SK-N-SH treated with all-trans-retinoic acid at 6 μM for 48 hours (cell line): Measurements from ENCODE around the gene ZC3H11A.

Experiments used
- ATAC-seq: fragments of 200-7000 bp; cut with Tn5 transposase; 3 replicates; pipeline ENCODE4 v1.9.1; 2020; ENCODE audit warnings: mild to moderate bottlenecking, moderate library complexity
- ARNTL ChIP-seq: fragments of 450-650 bp; formaldehyde crosslinking; IDR thresholded peaks from 2 replicates; pipeline ENCODE4 v1.5.0; 2020; ENCODE audit warnings: low read depth, mild to moderate bottlenecking, moderate library complexity, borderline replicate concordance
- BACH2 ChIP-seq: fragments of 250-450 bp; sonication (Bioruptor Pico); IDR thresholded peaks from 2 replicates; pipeline ENCODE4 v1.9.0; 2021; ENCODE audit warnings: mild to moderate bottlenecking, borderline replicate concordance
- CSDC2 ChIP-seq: fragments of 250-450 bp; sonication (Bioruptor Pico); IDR thresholded peaks from 2 replicates; pipeline ENCODE4 v1.5.0; 2020; ENCODE audit warnings: mild to moderate bottlenecking, moderate library complexity
- ESRRG ChIP-seq: fragments of 250-450 bp; sonication (Bioruptor Pico); IDR thresholded peaks from 2 replicates; pipeline ENCODE4 v1.6.1; 2021; ENCODE audit warnings: mild to moderate bottlenecking
- GLIS3 ChIP-seq: fragments of 250-450 bp; sonication (Bioruptor Pico); IDR thresholded peaks from 2 replicates; pipeline ENCODE4 v1.5.0; 2020; ENCODE audit warnings: mild to moderate bottlenecking, moderate library complexity
- ISL1 ChIP-seq: fragments of 250-450 bp; sonication (Bioruptor Pico); IDR thresholded peaks from 2 replicates; pipeline ENCODE4 v2.1.2; 2022; ENCODE audit warnings: mild to moderate bottlenecking, moderate library complexity
- OSR1 ChIP-seq: fragments of 250-450 bp; sonication (Bioruptor Pico); IDR thresholded peaks from 2 replicates; pipeline ENCODE4 v1.8.0; 2022; ENCODE audit warnings: moderate library complexity, mild to moderate bottlenecking, inconsistent platforms
- PPARA ChIP-seq: fragments of 250-450 bp; sonication (Bioruptor Pico); IDR thresholded peaks from 2 replicates; pipeline ENCODE4 v1.5.0; 2020; ENCODE audit warnings: mild to moderate bottlenecking, borderline replicate concordance
- SNAI2 ChIP-seq: fragments of 250-450 bp; sonication (Bioruptor Pico); IDR thresholded peaks from 2 replicates; pipeline ENCODE4 v1.5.0; 2020; ENCODE audit warnings: mild to moderate bottlenecking, moderate library complexity
- TCF4 ChIP-seq: fragments of 250-450 bp; sonication (Bioruptor Pico); IDR thresholded peaks from 2 replicates; pipeline ENCODE4 v1.8.0; 2021; ENCODE audit warnings: mild to moderate bottlenecking, moderate library complexity, borderline replicate concordance
- ZFP3 ChIP-seq: fragments of 250-450 bp; sonication (Bioruptor Pico); IDR thresholded peaks from 2 replicates; pipeline ENCODE4 v1.5.0; 2020; ENCODE audit warnings: mild to moderate bottlenecking, moderate library complexity
- ZFP30 ChIP-seq: fragments of 450-650 bp; formaldehyde crosslinking; IDR thresholded peaks from 2 replicates; pipeline ENCODE4 v1.5.0; 2022; ENCODE audit warnings: mild to moderate bottlenecking, moderate library complexity
- ZNF565 ChIP-seq: fragments of 450-650 bp; formaldehyde crosslinking; conservative IDR thresholded peaks from 2 replicates; pipeline ENCODE4 v1.5.0; 2020; ENCODE audit warnings: low read depth, mild to moderate bottlenecking, moderate library complexity
- ZNF70 ChIP-seq: fragments of 450-650 bp; formaldehyde crosslinking; IDR thresholded peaks from 2 replicates; pipeline ENCODE4 v1.5.0; 2020; ENCODE audit warnings: mild to moderate bottlenecking, moderate library complexity
- ZNF8 ChIP-seq: fragments of 450-650 bp; formaldehyde crosslinking; IDR thresholded peaks from 2 replicates; pipeline ENCODE4 v1.5.0; 2020; ENCODE audit warnings: mild to moderate bottlenecking, moderate library complexity
- TF ChIP-seq, protein P1 (sequence below): fragments of 250-450 bp; sonication (Bioruptor Pico); IDR thresholded peaks from 2 replicates; pipeline ENCODE4 v1.8.0; 2021; ENCODE audit warnings: low read depth, mild to moderate bottlenecking, moderate library complexity, borderline replicate concordance
- TF ChIP-seq, protein P2 (sequence below): fragments of 250-450 bp; sonication (Bioruptor Pico); IDR thresholded peaks from 2 replicates; pipeline ENCODE4 v1.8.0; 2020; ENCODE audit warnings: mild to moderate bottlenecking, moderate library complexity, borderline replicate concordance
- TF ChIP-seq, protein P3 (sequence below): fragments of 250-450 bp; sonication (Bioruptor Pico); IDR thresholded peaks from 2 replicates; pipeline ENCODE4 v1.5.1; 2021; ENCODE audit warnings: mild to moderate bottlenecking, moderate library complexity
- TF ChIP-seq, protein P4 (sequence below): fragments of 250-450 bp; sonication (Bioruptor Pico); IDR thresholded peaks from 2 replicates; pipeline ENCODE4 v1.5.1; 2020; ENCODE audit warnings: low read depth, mild to moderate bottlenecking, moderate library complexity
- TF ChIP-seq, protein P5 (sequence below): fragments of 250-450 bp; sonication (Bioruptor Pico); IDR thresholded peaks from 2 replicates; pipeline ENCODE4 v1.5.0; 2020; ENCODE audit warnings: mild to moderate bottlenecking, moderate library complexity

Gene ZC3H11A

DNA sequence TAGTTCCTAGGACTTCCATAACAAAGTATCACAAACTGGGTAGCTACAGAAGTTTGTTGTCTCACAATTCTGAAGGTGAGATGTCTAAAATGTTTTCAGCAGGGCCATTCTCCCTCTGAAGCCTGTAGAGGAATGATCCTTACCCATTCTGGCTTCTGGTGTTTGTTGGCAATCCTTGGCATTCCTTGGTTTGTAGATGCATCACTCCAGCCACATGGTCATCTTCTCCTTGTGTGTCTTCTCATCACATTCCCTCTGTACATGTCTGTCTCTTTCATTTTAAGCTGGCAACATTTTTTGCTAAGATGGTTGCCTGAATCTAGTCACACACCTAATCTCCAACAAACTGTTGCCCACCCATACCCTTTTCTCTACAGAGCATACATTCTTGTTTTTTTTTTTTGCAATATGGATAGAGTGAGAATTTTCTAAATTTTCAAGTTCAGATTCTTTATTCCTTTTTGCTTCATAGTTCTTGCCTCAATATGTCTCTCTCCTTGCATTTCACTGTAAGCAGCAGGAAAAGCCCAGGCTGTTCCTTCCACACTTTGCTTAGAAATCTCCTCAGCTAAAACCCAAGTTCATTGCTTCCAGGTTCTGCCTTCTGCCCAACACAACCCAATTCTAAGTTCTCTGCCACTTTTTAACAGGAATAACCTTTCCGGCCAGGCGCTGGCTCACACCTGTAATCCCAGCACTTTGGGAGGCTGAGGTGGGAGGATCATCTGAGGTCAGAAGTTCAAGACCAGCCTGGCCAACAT is 18.3 kb downstream of the ZC3H11A start:
- no peak for ATAC-seq

DNA sequence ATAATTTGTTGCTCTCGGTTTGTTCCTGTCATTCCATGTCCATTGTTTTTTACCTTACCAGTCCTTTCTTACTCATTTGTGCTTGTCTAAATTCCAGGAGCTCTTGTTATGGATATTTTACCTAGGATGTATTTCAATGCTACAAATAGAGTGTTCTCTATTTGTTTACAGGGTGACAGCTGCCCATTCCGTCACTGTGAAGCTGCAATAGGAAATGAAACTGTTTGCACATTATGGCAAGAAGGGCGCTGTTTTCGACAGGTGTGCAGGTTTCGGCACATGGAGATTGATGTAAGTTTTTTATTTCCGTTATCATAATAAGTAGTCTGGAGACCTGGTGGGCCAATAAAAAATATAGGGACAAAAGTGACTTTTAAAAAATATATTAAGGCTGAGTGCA is 23.0 kb downstream of the ZC3H11A start:
- TF ChIP-seq, protein P1, sequence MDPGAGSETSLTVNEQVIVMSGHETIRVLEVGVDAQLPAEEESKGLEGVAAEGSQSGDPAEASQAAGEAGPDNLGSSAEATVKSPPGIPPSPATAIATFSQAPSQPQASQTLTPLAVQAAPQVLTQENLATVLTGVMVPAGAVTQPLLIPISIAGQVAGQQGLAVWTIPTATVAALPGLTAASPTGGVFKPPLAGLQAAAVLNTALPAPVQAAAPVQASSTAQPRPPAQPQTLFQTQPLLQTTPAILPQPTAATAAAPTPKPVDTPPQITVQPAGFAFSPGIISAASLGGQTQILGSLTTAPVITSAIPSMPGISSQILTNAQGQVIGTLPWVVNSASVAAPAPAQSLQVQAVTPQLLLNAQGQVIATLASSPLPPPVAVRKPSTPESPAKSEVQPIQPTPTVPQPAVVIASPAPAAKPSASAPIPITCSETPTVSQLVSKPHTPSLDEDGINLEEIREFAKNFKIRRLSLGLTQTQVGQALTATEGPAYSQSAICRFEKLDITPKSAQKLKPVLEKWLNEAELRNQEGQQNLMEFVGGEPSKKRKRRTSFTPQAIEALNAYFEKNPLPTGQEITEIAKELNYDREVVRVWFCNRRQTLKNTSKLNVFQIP (CRISPR knock-in tag), result no peak
- TF ChIP-seq ISL1 (CRISPR knock-in tag), result no peak
- ATAC-seq, result no peak

More for the DNA sequence above, 18.3 kb downstream of the ZC3H11A start:
- TF ChIP-seq TCF4 (CRISPR knock-in tag) (no peak), ZNF565 (CRISPR knock-in tag) (no peak), CSDC2 (CRISPR knock-in tag) (no peak), ZNF70 (CRISPR knock-in tag) (no peak), PPARA (CRISPR knock-in tag) (no peak), SNAI2 (CRISPR knock-in tag) (no peak), OSR1 (CRISPR knock-in tag) (no peak), ZFP3 (no peak), ZFP30 (no peak), ISL1 (CRISPR knock-in tag) (no peak), BACH2 (CRISPR knock-in tag) (no peak)
- TF ChIP-seq, protein P2, sequence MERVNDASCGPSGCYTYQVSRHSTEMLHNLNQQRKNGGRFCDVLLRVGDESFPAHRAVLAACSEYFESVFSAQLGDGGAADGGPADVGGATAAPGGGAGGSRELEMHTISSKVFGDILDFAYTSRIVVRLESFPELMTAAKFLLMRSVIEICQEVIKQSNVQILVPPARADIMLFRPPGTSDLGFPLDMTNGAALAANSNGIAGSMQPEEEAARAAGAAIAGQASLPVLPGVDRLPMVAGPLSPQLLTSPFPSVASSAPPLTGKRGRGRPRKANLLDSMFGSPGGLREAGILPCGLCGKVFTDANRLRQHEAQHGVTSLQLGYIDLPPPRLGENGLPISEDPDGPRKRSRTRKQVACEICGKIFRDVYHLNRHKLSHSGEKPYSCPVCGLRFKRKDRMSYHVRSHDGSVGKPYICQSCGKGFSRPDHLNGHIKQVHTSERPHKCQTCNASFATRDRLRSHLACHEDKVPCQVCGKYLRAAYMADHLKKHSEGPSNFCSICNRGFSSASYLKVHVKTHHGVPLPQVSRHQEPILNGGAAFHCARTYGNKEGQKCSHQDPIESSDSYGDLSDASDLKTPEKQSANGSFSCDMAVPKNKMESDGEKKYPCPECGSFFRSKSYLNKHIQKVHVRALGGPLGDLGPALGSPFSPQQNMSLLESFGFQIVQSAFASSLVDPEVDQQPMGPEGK (CRISPR knock-in tag), result no peak
- TF ChIP-seq, protein P3, sequence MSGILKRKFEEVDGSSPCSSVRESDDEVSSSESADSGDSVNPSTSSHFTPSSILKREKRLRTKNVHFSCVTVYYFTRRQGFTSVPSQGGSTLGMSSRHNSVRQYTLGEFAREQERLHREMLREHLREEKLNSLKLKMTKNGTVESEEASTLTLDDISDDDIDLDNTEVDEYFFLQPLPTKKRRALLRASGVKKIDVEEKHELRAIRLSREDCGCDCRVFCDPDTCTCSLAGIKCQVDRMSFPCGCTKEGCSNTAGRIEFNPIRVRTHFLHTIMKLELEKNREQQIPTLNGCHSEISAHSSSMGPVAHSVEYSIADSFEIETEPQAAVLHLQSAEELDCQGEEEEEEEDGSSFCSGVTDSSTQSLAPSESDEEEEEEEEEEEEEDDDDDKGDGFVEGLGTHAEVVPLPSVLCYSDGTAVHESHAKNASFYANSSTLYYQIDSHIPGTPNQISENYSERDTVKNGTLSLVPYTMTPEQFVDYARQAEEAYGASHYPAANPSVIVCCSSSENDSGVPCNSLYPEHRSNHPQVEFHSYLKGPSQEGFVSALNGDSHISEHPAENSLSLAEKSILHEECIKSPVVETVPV, result no peak
- TF ChIP-seq, protein P4, sequence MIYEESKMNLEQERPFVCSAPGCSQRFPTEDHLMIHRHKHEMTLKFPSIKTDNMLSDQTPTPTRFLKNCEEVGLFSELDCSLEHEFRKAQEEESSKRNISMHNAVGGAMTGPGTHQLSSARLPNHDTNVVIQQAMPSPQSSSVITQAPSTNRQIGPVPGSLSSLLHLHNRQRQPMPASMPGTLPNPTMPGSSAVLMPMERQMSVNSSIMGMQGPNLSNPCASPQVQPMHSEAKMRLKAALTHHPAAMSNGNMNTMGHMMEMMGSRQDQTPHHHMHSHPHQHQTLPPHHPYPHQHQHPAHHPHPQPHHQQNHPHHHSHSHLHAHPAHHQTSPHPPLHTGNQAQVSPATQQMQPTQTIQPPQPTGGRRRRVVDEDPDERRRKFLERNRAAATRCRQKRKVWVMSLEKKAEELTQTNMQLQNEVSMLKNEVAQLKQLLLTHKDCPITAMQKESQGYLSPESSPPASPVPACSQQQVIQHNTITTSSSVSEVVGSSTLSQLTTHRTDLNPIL, result no peak
- TF ChIP-seq, protein P1 (CRISPR knock-in tag), result no peak
- TF ChIP-seq, protein P5, sequence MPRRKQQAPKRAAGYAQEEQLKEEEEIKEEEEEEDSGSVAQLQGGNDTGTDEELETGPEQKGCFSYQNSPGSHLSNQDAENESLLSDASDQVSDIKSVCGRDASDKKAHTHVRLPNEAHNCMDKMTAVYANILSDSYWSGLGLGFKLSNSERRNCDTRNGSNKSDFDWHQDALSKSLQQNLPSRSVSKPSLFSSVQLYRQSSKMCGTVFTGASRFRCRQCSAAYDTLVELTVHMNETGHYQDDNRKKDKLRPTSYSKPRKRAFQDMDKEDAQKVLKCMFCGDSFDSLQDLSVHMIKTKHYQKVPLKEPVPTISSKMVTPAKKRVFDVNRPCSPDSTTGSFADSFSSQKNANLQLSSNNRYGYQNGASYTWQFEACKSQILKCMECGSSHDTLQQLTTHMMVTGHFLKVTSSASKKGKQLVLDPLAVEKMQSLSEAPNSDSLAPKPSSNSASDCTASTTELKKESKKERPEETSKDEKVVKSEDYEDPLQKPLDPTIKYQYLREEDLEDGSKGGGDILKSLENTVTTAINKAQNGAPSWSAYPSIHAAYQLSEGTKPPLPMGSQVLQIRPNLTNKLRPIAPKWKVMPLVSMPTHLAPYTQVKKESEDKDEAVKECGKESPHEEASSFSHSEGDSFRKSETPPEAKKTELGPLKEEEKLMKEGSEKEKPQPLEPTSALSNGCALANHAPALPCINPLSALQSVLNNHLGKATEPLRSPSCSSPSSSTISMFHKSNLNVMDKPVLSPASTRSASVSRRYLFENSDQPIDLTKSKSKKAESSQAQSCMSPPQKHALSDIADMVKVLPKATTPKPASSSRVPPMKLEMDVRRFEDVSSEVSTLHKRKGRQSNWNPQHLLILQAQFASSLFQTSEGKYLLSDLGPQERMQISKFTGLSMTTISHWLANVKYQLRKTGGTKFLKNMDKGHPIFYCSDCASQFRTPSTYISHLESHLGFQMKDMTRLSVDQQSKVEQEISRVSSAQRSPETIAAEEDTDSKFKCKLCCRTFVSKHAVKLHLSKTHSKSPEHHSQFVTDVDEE (CRISPR knock-in tag), result no peak

DNA sequence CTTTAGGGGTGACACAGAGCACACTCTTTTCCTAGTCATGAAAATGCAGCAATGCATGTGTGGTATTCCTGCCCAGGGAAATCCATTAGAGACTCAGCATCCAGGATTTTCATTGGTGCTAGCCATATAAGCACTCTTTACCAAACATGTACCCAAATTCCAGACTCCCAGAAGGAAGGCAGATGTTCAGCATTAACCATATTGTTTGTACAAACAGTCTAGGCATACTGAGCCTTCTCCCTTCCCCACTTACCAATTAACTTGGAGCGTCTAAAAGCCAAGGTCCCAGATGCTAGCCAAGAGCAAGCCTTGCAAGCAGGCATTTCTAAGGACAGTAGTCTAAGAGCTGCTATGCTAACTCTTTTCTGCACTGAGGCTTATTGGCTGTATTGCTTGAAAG is 27.9 kb downstream of the ZC3H11A start:
- ATAC-seq, result no peak; the same call in 2 of the 3 replicates
- no peak for TF ChIP-seq ESRRG
- TF ChIP-seq TCF4 (CRISPR knock-in tag), result no peak
- TF ChIP-seq, protein P3, result no peak
- TF ChIP-seq, protein P4, result no peak
- TF ChIP-seq ZFP30, result no peak
- TF ChIP-seq SNAI2 (CRISPR knock-in tag), result no peak
- no peak for TF ChIP-seq ARNTL (CRISPR knock-in tag)
- TF ChIP-seq, protein P2 (CRISPR knock-in tag), result no peak
- no peak for TF ChIP-seq ZNF565 (CRISPR knock-in tag)
- no peak for TF ChIP-seq CSDC2 (CRISPR knock-in tag)
- TF ChIP-seq ZNF8 (CRISPR knock-in tag), result no peak
- no peak for TF ChIP-seq GLIS3 (CRISPR knock-in tag)
- no peak for TF ChIP-seq ZNF70 (CRISPR knock-in tag)
